Fibroblast of villous mesenchyme (primary cell): ENCODE results near the gene SRBD1. TPM values are rescaled to one million over a fixed set of nuclear protein-coding genes. Genes with fewer than 3 reads are reported as not detected.

Experiments used
- DNase-seq: peaks from one replicate; pipeline ENCODE4 v3.0.0-alpha.2; 2010; ENCODE audit warnings: low read depth
- H3K4me3 ChIP-seq: 2 replicates; pipeline ENCODE4 v1.5.1; 2011; ENCODE audit warnings: low read depth, mild to moderate bottlenecking, low read length
- total RNA-seq: library from RNA; depleted of rRNA; stranded (reverse); fragments of >200 nt; gene quantifications from 2 replicates; pipeline ENCODE4 v1.2.3, GENCODE V29; 2012
- TF ChIP-seq, protein P1 (sequence below): IDR thresholded peaks from 2 replicates; pipeline ENCODE4 v1.5.1; 2012; ENCODE audit warnings: low read depth, mild to moderate bottlenecking, low read length; ENCODE audit not compliant: insufficient read depth

SRBD1 gene
- total RNA-seq, 1 donor = 31.1 TPM

DNA sequence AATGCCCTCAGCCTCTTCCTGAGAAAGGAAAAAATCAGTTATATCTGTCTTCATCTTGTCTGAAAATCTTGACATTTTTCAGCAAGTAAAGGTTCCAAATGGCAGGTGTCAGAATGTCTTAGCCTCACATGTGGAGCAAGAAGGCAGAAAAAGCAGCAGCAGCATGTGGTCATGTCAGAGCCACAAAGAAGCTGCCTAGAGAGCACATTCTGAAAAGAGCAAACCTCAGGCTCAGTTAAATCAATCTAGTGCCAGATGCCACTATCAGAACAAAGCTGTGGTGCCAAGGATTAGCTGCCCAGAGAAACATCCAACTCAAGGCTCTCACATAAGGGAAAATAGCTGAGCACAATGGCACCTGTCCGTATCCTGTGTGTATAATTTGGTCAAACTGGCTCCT lies 105.9 kb downstream of the SRBD1 start:
- no peak overlapping the region for H3K4me3 ChIP-seq
- TF ChIP-seq, protein P1, sequence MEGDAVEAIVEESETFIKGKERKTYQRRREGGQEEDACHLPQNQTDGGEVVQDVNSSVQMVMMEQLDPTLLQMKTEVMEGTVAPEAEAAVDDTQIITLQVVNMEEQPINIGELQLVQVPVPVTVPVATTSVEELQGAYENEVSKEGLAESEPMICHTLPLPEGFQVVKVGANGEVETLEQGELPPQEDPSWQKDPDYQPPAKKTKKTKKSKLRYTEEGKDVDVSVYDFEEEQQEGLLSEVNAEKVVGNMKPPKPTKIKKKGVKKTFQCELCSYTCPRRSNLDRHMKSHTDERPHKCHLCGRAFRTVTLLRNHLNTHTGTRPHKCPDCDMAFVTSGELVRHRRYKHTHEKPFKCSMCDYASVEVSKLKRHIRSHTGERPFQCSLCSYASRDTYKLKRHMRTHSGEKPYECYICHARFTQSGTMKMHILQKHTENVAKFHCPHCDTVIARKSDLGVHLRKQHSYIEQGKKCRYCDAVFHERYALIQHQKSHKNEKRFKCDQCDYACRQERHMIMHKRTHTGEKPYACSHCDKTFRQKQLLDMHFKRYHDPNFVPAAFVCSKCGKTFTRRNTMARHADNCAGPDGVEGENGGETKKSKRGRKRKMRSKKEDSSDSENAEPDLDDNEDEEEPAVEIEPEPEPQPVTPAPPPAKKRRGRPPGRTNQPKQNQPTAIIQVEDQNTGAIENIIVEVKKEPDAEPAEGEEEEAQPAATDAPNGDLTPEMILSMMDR = no peak
- no peak for DNase-seq

GRCh38 chr2:45498661-45499550 lies 112.2 kb downstream of the SRBD1 start:
- TF ChIP-seq, protein P1 = no peak
- no peak for DNase-seq
- no peak overlapping the region for H3K4me3 ChIP-seq

- TF ChIP-seq, protein P1 = no peak
- DNase-seq = peak; percentile 20
- no peak overlapping the region for H3K4me3 ChIP-seq
These were observed 113.7 kb downstream of the SRBD1 start for GRCh38 chr2:45497355-45497754.

GRCh38 chr2:45496869-45497268 lies 114.2 kb downstream of the SRBD1 start:
- H3K4me3 ChIP-seq = no peak overlapping the region
- DNase-seq = peak; percentile 33
- TF ChIP-seq, protein P1 = no peak

DNA sequence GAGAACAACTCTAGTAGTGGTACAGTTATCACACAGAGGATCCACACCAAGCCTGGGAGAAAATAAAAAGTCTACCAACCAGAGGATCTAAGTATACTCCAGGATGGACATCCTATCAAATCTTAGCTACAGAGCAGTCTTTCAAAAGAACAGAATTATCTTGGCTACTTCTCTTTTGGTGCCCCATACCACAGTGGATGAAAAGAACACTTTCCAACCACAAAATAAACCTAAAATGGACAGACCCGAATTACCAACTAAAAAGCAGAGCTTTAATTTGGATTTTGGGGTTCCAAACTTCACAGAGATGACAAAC lies 116.1 kb downstream of the SRBD1 start:
- TF ChIP-seq, protein P1 = no peak
- H3K4me3 ChIP-seq = no peak overlapping the region

DNA sequence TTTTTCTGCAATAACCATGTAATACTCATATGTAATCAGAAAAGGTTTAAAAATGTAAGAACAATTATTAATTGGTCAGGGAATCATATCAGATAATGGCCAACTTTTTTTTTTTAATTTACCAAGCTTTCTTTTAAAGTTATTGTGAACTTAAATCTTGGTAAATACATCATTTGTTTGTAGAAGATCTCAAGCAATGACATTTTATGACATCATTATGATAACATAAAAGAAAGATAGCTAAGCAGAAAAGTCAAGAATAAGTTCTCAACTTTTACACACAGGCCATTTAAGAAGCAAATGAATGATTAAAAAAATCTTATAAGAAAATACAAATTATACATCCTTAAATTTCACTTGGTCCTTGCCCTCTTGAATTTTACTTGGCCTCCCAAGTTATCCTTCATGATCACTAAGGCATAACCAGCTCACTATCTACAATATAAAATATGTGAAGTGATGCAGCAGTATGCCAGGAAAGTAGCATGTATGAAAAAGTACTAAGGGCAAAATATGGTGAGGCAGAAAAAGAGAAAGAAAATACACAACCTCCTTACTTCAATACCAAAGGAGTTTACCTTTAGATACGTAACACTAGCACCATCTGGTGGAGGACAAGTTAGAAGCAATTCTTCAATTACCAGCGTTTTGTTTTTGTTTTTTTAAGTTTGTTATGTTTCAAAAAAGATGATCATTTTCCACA lies 116.6 kb downstream of the SRBD1 start:
- TF ChIP-seq, protein P1 = peak; percentile 73
- H3K4me3 ChIP-seq = no peak overlapping the region
- peak; percentile 82 for DNase-seq

More for the DNA sequence above, 116.1 kb downstream of the SRBD1 start:
- DNase-seq = no peak
